H9 (cell line): ENCODE results near the gene GPR37L1. TPM values are rescaled to one million over a fixed set of nuclear protein-coding genes. Genes with fewer than 3 reads are reported as not detected.
A peak's percentile ranks its signal among the peaks of the same experiment; 100 is the strongest.
"Not testable (repeated sequence)": the region's sequence is repeated elsewhere in the genome, so short reads cannot be mapped to it uniquely, and the experiment has no call there.

Experiments used
- DNase-seq: peaks from one replicate; pipeline ENCODE4 v3.0.0-alpha.2; 2017
- H2AFZ ChIP-seq: one replicate; pipeline ENCODE4 v1.6.1; 2013; ENCODE audit warnings: mild to moderate bottlenecking, low read length, control low read depth, moderate library complexity
- H2AK5ac ChIP-seq: 2 replicates; pipeline ENCODE4 v1.6.1; 2013; ENCODE audit warnings: low read length, control low read depth, mixed read lengths; ENCODE audit not compliant: insufficient read length
- H2BK120ac ChIP-seq: one replicate; pipeline ENCODE4 v1.6.1; 2013; ENCODE audit warnings: low read depth, mild to moderate bottlenecking, low read length, control low read depth, inconsistent platforms; ENCODE audit not compliant: poor library complexity, severe bottlenecking
- H2BK12ac ChIP-seq: 2 replicates; pipeline ENCODE4 v1.6.1; 2013; ENCODE audit warnings: low read length, control low read depth, mixed read lengths, low read depth; ENCODE audit not compliant: insufficient read length
- H2BK15ac ChIP-seq: 2 replicates; pipeline ENCODE4 v1.6.1; 2013; ENCODE audit warnings: low read depth, low read length, control low read depth
- H2BK20ac ChIP-seq: one replicate; pipeline ENCODE4 v1.6.1; 2013; ENCODE audit warnings: low read depth, mild to moderate bottlenecking, low read length, control low read depth, inconsistent platforms; ENCODE audit not compliant: poor library complexity, severe bottlenecking
- H2BK5ac ChIP-seq: 2 replicates; pipeline ENCODE4 v1.6.1; 2013; ENCODE audit warnings: low read length, control low read depth, mixed read lengths; ENCODE audit not compliant: insufficient read length
- H3K14ac ChIP-seq: 2 replicates; pipeline ENCODE4 v1.6.1; 2013; ENCODE audit warnings: low read length, control low read depth; ENCODE audit not compliant: insufficient read depth
- H3K18ac ChIP-seq: 2 replicates; pipeline ENCODE4 v1.6.1; 2013; ENCODE audit warnings: low read depth, mild to moderate bottlenecking, mixed read lengths, low read length, control low read depth; ENCODE audit not compliant: insufficient read length
- H3K23ac ChIP-seq: 2 replicates; pipeline ENCODE4 v1.6.1; 2013; ENCODE audit warnings: low read length, control low read depth, mixed read lengths, low read depth; ENCODE audit not compliant: insufficient read length
- H3K23me2 ChIP-seq: 2 replicates; pipeline ENCODE4 v1.6.1; 2013; ENCODE audit warnings: low read depth, mild to moderate bottlenecking, mixed read lengths, low read length, control low read depth; ENCODE audit not compliant: insufficient read length, poor library complexity, severe bottlenecking
- H3K27ac ChIP-seq: 2 replicates; pipeline ENCODE4 v1.5.1; 2013; ENCODE audit warnings: low read length, control low read depth, mixed read lengths, low read depth; ENCODE audit not compliant: insufficient read length
- H3K27me3 ChIP-seq: 2 replicates; pipeline ENCODE4 v1.6.1; 2013; ENCODE audit warnings: low read length, control low read depth, inconsistent platforms; ENCODE audit not compliant: insufficient read depth
- H3K4ac ChIP-seq: 2 replicates; pipeline ENCODE4 v1.6.1; 2013; ENCODE audit warnings: low read depth, mild to moderate bottlenecking, control low read depth, inconsistent platforms, low read length, moderate library complexity
- H3K4me1 ChIP-seq: 2 replicates; pipeline ENCODE4 v1.6.1; 2013; ENCODE audit warnings: low read length, control low read depth, inconsistent platforms; ENCODE audit not compliant: insufficient read depth
- H3K4me2 ChIP-seq: 2 replicates; pipeline ENCODE4 v1.6.1; 2013; ENCODE audit warnings: low read length, control low read depth, mixed read lengths; ENCODE audit not compliant: insufficient read length, insufficient read depth
- H3K56ac ChIP-seq: 2 replicates; pipeline ENCODE4 v1.6.1; 2013; ENCODE audit warnings: low read depth, mild to moderate bottlenecking, mixed read lengths, low read length, control low read depth; ENCODE audit not compliant: insufficient read length
- H3K79me1 ChIP-seq: 2 replicates; pipeline ENCODE4 v1.6.1; 2013; ENCODE audit warnings: low read depth, mild to moderate bottlenecking, moderate library complexity, low read length, control low read depth, inconsistent platforms; ENCODE audit not compliant: insufficient read depth, poor library complexity, severe bottlenecking
- H3K79me2 ChIP-seq: 2 replicates; pipeline ENCODE4 v1.6.1; 2013; ENCODE audit warnings: low read length, control low read depth, inconsistent platforms; ENCODE audit not compliant: insufficient read depth
- H3K9ac ChIP-seq: 2 replicates; pipeline ENCODE4 v1.6.1; 2013; ENCODE audit warnings: low read length, control low read depth, mixed read lengths; ENCODE audit not compliant: insufficient read length; ENCODE audit errors: extremely low read depth
- H3K9me3 ChIP-seq: one replicate; pipeline ENCODE4 v1.6.1; 2013; ENCODE audit warnings: low read depth, low read length, inconsistent platforms; ENCODE audit not compliant: control insufficient read depth
- H3T11ph ChIP-seq: one replicate; pipeline ENCODE4 v1.6.1; 2013; ENCODE audit warnings: mild to moderate bottlenecking, low read length, control low read depth, inconsistent platforms
- H4K20me1 ChIP-seq: one replicate; pipeline ENCODE4 v1.6.1; 2013; ENCODE audit not compliant: control insufficient read depth, insufficient read length, insufficient read depth
- H4K5ac ChIP-seq: 2 replicates; pipeline ENCODE4 v1.6.1; 2013; ENCODE audit warnings: low read depth, mild to moderate bottlenecking, mixed read lengths, low read length, control low read depth; ENCODE audit not compliant: insufficient read length
- H4K8ac ChIP-seq: replicated peaks from 2 replicates; pipeline ENCODE4 v1.6.1; 2013; ENCODE audit warnings: low read length, control low read depth, mixed read lengths, low read depth; ENCODE audit not compliant: insufficient read length
- H4K91ac ChIP-seq: 2 replicates; pipeline ENCODE4 v1.6.1; 2013; ENCODE audit warnings: low read depth, mild to moderate bottlenecking, moderate library complexity, mixed read lengths, low read length, control low read depth; ENCODE audit not compliant: insufficient read length
- H3K27ac Mint-ChIP-seq, 3 experiments: 2 replicates in 2 of 3; 3 replicates in 1 of 3; pipeline ENCODE4 v1.8.0; 2020 to 2021; ENCODE audit warnings: mixed read lengths in 3 of 3, mild to moderate bottlenecking in 1 of 3, moderate library complexity in 1 of 3
- H3K27me3 Mint-ChIP-seq: 2 replicates; pipeline ENCODE4 v1.8.0; 2021; ENCODE audit warnings: low read depth, mild to moderate bottlenecking, moderate library complexity, mixed read lengths
- H3K36me3 Mint-ChIP-seq, 3 experiments: 2 replicates in 2 of 3; 3 replicates in 1 of 3; pipeline ENCODE4 v1.8.0; 2020 to 2021; ENCODE audit warnings: low read depth in 3 of 3, mixed read lengths in 3 of 3; ENCODE audit not compliant: insufficient read depth in 1 of 3
- H3K4me1 Mint-ChIP-seq, 2 experiments: 2 replicates each; pipeline ENCODE4 v1.8.0; 2020; ENCODE audit warnings: mixed read lengths in 2 of 2
- H3K4me3 Mint-ChIP-seq, 2 experiments: 2 replicates in 1 of 2; 3 replicates in 1 of 2; pipeline ENCODE4 v1.8.0; 2020 to 2021; ENCODE audit warnings: mild to moderate bottlenecking in 2 of 2, mixed read lengths in 2 of 2, moderate library complexity in 1 of 2
- H3K9me3 Mint-ChIP-seq, 2 experiments: 2 replicates in 1 of 2; 3 replicates in 1 of 2; pipeline ENCODE4 v1.8.0; 2020; ENCODE audit warnings: mild to moderate bottlenecking in 2 of 2, mixed read lengths in 2 of 2, moderate library complexity in 1 of 2
- CTCF ChIP-seq: fragments of 200-600 bp; sonication (generic); conservative IDR thresholded peaks from 3 replicates; pipeline ENCODE4 v1.8.0; 2021; ENCODE audit warnings: antibody characterized with exemption, mild to moderate bottlenecking
- WGBS: extraction: QIAGEN DNeasy Blood & Tissue Kit; methylation state at CpG from one replicate; pipeline ENCODE4 v1.1.7; 2013; ENCODE audit warnings: missing lambda C conversion rate, low lambda C conversion rate, mixed read lengths; ENCODE audit not compliant: insufficient read length; ENCODE audit errors: extremely low coverage; 5-methylcytosine and 5-hydroxymethylcytosine counted together
- total RNA-seq: library from RNA; stranded (reverse); gene quantifications from 2 replicates; pipeline ENCODE4 v1.2.1, GENCODE V29; 2021

GPR37L1 gene
- total RNA-seq, 1 experiment from 2014 or later, result 0.11 TPM

- Histone ChIP-seq H2BK15ac (no peak overlapping the region), H3K14ac (no peak overlapping the region), H3K18ac (peak overlapping the region; percentile 66), H4K5ac (no peak overlapping the region), H4K20me1 (no peaks in the 10 kb centered on the region), H3K27me3 (no peaks in the 10 kb centered on the region), H3K4ac (no peak overlapping the region), H2BK20ac (no peak overlapping the region), H3K27ac (no peak overlapping the region), H2BK120ac (no peak overlapping the region), H3K4me2 (no peak overlapping the region), H3T11ph (no peak overlapping the region), H2AK5ac (no peak overlapping the region), H3K23me2 (no peaks in the 10 kb centered on the region), H3K9ac (no peak overlapping the region), H2AFZ (no peak overlapping the region), H3K79me1 (no peaks in the 10 kb centered on the region), H3K9me3 (no peaks in the 10 kb centered on the region), H3K4me1 (no peaks in the 10 kb centered on the region), H2BK5ac (no peak overlapping the region), H3K79me2 (no peaks in the 10 kb centered on the region), H3K23ac (no peak overlapping the region), H3K56ac (no peak overlapping the region), H2BK12ac (no peak overlapping the region), H4K8ac (no peak overlapping the region), H4K91ac (no peak overlapping the region)
- no CpG with 5 or more reads among the region's 3 CpGs for WGBS
- no peak for DNase-seq
- no peak overlapping the region for H3K4me3 Mint-ChIP-seq
- no peaks in the 10 kb centered on the region; the same call in 1 of the 2 replicates for H3K27me3 Mint-ChIP-seq
- no peak for TF ChIP-seq CTCF
- no peaks in the 10 kb centered on the region for H3K36me3 Mint-ChIP-seq
- 0 out of 7 replicates have a peak overlapping the region, but pooled peaks of 1 of the 3 experiments have one; percentile 40 for H3K27ac Mint-ChIP-seq
- H3K9me3 Mint-ChIP-seq, result no peaks in the 10 kb centered on the region
- H3K4me1 Mint-ChIP-seq, result peaks cover 43 to 52% of the 10 kb centered on the region in 2 experiments
These were observed 11.7 kb upstream of the GPR37L1 start for GRCh38 chr1:202110977-202111376.

GRCh38 chr1:202111589-202111988, 11.1 kb upstream of the GPR37L1 start:
- H3K4me1 ChIP-seq, H3K23me2 ChIP-seq, H3K27ac ChIP-seq, H2BK5ac ChIP-seq, H2BK15ac ChIP-seq, H4K8ac ChIP-seq, H3K9me3 ChIP-seq, H3K4me3 Mint-ChIP-seq, H2AFZ ChIP-seq, H4K20me1 ChIP-seq, DNase-seq, H3K9ac ChIP-seq, H4K5ac ChIP-seq, H3K14ac ChIP-seq, H3K36me3 Mint-ChIP-seq, H2AK5ac ChIP-seq, H3K4ac ChIP-seq, H3K9me3 Mint-ChIP-seq, H3K79me1 ChIP-seq, H2BK20ac ChIP-seq, H3K56ac ChIP-seq, H3K4me2 ChIP-seq, H3K18ac ChIP-seq, H3K27ac Mint-ChIP-seq, H2BK12ac ChIP-seq, H3K79me2 ChIP-seq, H3K27me3 ChIP-seq, H4K91ac ChIP-seq, H3T11ph ChIP-seq, H2BK120ac ChIP-seq, H3K27me3 Mint-ChIP-seq, H3K23ac ChIP-seq: not testable (repeated sequence)
- H3K4me1 Mint-ChIP-seq, result peaks cover 39 to 46% of the 10 kb centered on the region in 2 experiments
- no CpG with 5 or more reads among the region's 7 CpGs for WGBS
